Ascending aorta (tissue), 2 donors: ENCODE data around the gene IFNAR2. TPM values are rescaled to one million over a fixed set of nuclear protein-coding genes. Genes with fewer than 3 reads are reported as not detected.

Experiments
- DNase-seq, 2 donors: peaks; one replicate each; pipeline ENCODE4 v3.0.0-alpha.2; 2019; ENCODE audit warnings: low spot score in 2 of 2
- H3K27ac ChIP-seq, 2 donors: fragments of 200-600 bp; sonication (generic); one replicate each; pipeline ENCODE4 v1.5.1; 2016 to 2017; ENCODE audit warnings: mild to moderate bottlenecking in 1 of 2
- H3K27me3 ChIP-seq: fragments of 200-600 bp; sonication (generic); one replicate; pipeline ENCODE4 v1.5.1; 2017
- H3K36me3 ChIP-seq, 2 donors: fragments of 200-600 bp; sonication (generic); one replicate each; pipeline ENCODE4 v1.5.1; 2016
- H3K4me1 ChIP-seq, 2 donors: fragments of 200-600 bp; sonication (generic); one replicate each; pipeline ENCODE4 v1.5.1; 2016 to 2017; ENCODE audit warnings: mild to moderate bottlenecking in 1 of 2
- H3K4me3 ChIP-seq, 2 donors: fragments of 200-600 bp; sonication (generic); one replicate each; pipeline ENCODE4 v1.5.1; 2016 to 2017; ENCODE audit warnings: mild to moderate bottlenecking in 1 of 2
- H3K9me3 ChIP-seq, 2 donors: fragments of 200-600 bp; sonication (generic); one replicate each; pipeline ENCODE4 v1.5.1; 2016
- CTCF ChIP-seq, 3 experiments: fragments of 200-600 bp in 2 of 3; fragments of 450-650 bp in 1 of 3; sonication (generic) in 2 of 3; IDR thresholded peaks; one replicate each; pipeline ENCODE4 v1.5.1; 2016 to 2019; ENCODE audit warnings: antibody characterized with exemption in 3 of 3, mild to moderate bottlenecking in 1 of 3, moderate library complexity in 1 of 3
- intact Hi-C: fragments of 100-400 bp; cut with DNase I; formaldehyde crosslinking; loops from one replicate; pipeline ENCODE4 v1.15.1; 2023
- total RNA-seq: library from RNA; depleted of rRNA; stranded (reverse); fragments of >200 nt; gene quantifications from one replicate; pipeline ENCODE4 v1.1.0, GENCODE V29; 2016

Gene IFNAR2
- total RNA-seq, 1 donor from 2014 or later: 30.3 TPM

DNA sequence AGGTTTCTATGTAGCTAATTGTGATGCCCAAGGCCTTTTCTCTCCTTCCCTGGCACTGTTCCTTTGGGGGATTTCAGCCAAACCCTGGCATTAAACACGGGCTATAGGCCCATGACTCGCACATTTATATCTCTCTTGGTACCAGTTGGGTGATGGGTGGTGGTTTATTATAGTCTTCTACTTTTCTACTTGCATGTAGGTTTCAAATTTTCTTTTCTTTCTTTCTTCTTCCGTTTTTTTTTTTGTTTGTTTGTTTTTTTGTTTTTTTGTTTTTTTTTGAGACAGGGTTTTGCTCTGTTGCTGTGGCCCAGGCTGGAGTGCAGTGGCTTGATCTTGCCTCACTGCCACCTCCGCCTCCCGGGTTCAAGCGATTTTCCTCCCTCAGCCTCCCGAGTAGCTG is 37.5 kb downstream of the IFNAR2 start:
- DNase-seq: no peak
- Histone ChIP-seq H3K9me3 (no peaks in the 10 kb centered on the region), H3K4me1 (peaks cover 0 to 10% of the 10 kb centered on the region in 2 donors), H3K27ac (peak overlapping the region; percentile 84), H3K36me3 (peaks cover 6 to 22% of the 10 kb centered on the region in 2 donors), H3K4me3 (peak overlapping the region; percentile 76 to 89), H3K27me3 (no peaks in the 10 kb centered on the region)
- TF ChIP-seq CTCF (IDR thresholded peaks at IDR 0.05): no peak
- intact Hi-C loops: loop anchor here (5.0 to 10.0 kb wide), 4 partner anchors 65 to 540 kb away; partner anchors contain the start of genes PAXBP1 and SYNJ1

DNA sequence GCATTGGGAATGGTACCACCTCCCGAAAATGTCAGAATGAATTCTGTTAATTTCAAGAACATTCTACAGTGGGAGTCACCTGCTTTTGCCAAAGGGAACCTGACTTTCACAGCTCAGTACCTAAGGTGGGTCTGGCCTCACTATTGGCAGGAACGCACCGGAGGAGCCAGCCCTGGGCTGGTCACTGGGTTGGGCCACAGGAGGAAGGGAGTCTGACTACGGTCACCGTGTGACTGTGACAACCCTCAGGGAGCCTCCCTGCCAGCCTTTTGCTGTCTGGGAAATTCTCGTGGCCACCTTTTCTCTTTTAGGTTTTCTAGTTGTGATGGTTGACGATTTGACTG is 38.6 kb downstream of the IFNAR2 start:
- H3K9me3 ChIP-seq: no peaks in the 10 kb centered on the region
- H3K36me3 ChIP-seq: peaks cover 0 to 21% of the 10 kb centered on the region in 2 donors
- intact Hi-C loops: loop anchor here (5.0 to 10.0 kb wide), 4 partner anchors 66 to 541 kb away; partner anchors contain the start of genes PAXBP1 and SYNJ1
- peaks cover 0 to 10% of the 10 kb centered on the region in 2 donors for H3K4me1 ChIP-seq
- no peak for DNase-seq
- no peaks in the 10 kb centered on the region for H3K27me3 ChIP-seq
- H3K4me3 ChIP-seq: no peak overlapping the region
- peak overlapping the region in 1 of 2 donors; percentile 84 for H3K27ac ChIP-seq
- TF ChIP-seq CTCF (IDR thresholded peaks at IDR 0.05): no peak

DNA sequence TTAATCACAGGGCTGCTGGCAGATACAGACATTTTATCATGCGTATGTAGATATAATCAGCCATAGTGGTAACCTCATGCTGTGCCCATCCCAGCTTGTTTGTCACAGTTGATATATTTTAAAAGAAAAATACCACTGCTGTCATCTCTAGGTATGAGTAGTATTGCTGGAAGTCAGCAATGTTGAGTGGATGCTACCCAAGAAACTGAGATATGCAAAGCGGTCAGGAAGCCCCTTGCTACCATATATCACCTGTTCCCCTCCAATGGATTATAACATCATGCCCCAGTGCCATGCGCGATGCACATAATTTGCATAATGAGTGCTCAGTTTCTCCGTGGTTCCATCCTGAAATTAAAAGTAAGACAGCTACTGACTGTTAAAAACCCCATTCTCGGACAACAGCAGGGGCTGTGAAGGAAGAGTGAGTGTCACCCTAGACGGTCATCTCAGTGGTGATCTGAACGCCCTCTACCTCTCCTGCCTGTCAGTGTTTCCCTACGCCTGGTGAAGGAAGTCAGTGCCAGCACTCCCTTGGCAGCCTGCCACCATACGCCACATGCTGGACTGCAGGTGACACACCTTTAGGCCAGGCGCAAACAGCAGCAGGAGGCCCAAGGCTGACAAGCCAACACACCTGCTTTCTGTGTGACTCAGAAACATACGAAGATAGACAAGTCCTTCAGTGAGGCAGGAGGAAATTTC is 39.2 kb downstream of the IFNAR2 start:
- no peak for DNase-seq
- no peak overlapping the region for H3K4me3 ChIP-seq
- peaks cover 0 to 10% of the 10 kb centered on the region in 2 donors for H3K4me1 ChIP-seq
- TF ChIP-seq CTCF (IDR thresholded peaks at IDR 0.05): no peak
- peaks cover 3 to 23% of the 10 kb centered on the region in 2 donors for H3K36me3 ChIP-seq
- intact Hi-C loops: loop anchor here (5.0 to 10.0 kb wide), 4 partner anchors 67 to 542 kb away; partner anchors contain the start of genes PAXBP1 and SYNJ1
- no peaks in the 10 kb centered on the region for H3K9me3 ChIP-seq
- no peak overlapping the region for H3K27ac ChIP-seq
- no peaks in the 10 kb centered on the region for H3K27me3 ChIP-seq

- H3K36me3 ChIP-seq: peaks cover 14 to 33% of the 10 kb centered on the region in 2 donors
- DNase-seq: peak in 1 of 2 donors; percentile 52
- H3K27ac ChIP-seq: no peak overlapping the region
- H3K27me3 ChIP-seq: no peaks in the 10 kb centered on the region
- no peak overlapping the region for H3K4me3 ChIP-seq
- TF ChIP-seq CTCF (IDR thresholded peaks at IDR 0.05): no peak
- H3K4me1 ChIP-seq: peaks cover 0 to 10% of the 10 kb centered on the region in 2 donors
- intact Hi-C loops: no loop called here
- H3K9me3 ChIP-seq: no peaks in the 10 kb centered on the region
Observed at GRCh38 chr21:33270986-33271385, 41.2 kb downstream of the IFNAR2 start.

GRCh38 chr21:33273044-33273443 is 43.3 kb downstream of the IFNAR2 start:
- Histone ChIP-seq H3K4me1 (no peaks in the 10 kb centered on the region), H3K27ac (no peak overlapping the region), H3K36me3 (peaks cover 14 to 39% of the 10 kb centered on the region in 2 donors), H3K4me3 (no peak overlapping the region), H3K27me3 (no peaks in the 10 kb centered on the region), H3K9me3 (no peaks in the 10 kb centered on the region)
- no peak for TF ChIP-seq CTCF (IDR thresholded peaks at IDR 0.05)
- intact Hi-C loops: no loop called here
- no peak for DNase-seq
